Activated CD8-positive, alpha-beta T cell treated with anti-CD3 and anti-CD28 coated beads for 36 hours (primary cell): ENCODE measurements around the gene CD74. TPM values are rescaled to one million over a fixed set of nuclear protein-coding genes. Genes with fewer than 3 reads are reported as not detected.

Experiments
- ATAC-seq: fragments of 200-7000 bp; cut with Tn5 transposase; one replicate; pipeline ENCODE4 v1.10.0; 2021; ENCODE audit warnings: mild to moderate bottlenecking, moderate library complexity
- CTCF ChIA-PET: fragments of 350-600 bp; sonication (Branson Sonifier 250); formaldehyde crosslinking; loops from one replicate; lab custom pipeline; 2021; ENCODE audit warnings: antibody characterized with exemption; lab: Charles Lee
- POLR2A ChIA-PET: fragments of 350-600 bp; sonication (Branson Sonifier 250); formaldehyde crosslinking; loops from one replicate; lab custom pipeline; 2021; ENCODE audit warnings: antibody characterized with exemption; lab: Charles Lee
- DNase-seq: peaks from one replicate; pipeline ENCODE4 v3.0.0-alpha.2; 2020
- H3K27ac Mint-ChIP-seq: one replicate; pipeline ENCODE4 v1.8.0; 2021; ENCODE audit warnings: mild to moderate bottlenecking, mixed read lengths
- H3K27me3 Mint-ChIP-seq: one replicate; pipeline ENCODE4 v1.8.0; 2021; ENCODE audit warnings: mixed read lengths
- H3K36me3 Mint-ChIP-seq: one replicate; pipeline ENCODE4 v1.8.0; 2021; ENCODE audit warnings: low read depth, mixed read lengths
- H3K4me1 Mint-ChIP-seq: one replicate; pipeline ENCODE4 v1.8.0; 2021; ENCODE audit warnings: low read depth, mixed read lengths
- H3K4me3 Mint-ChIP-seq: one replicate; pipeline ENCODE4 v1.8.0; 2021; ENCODE audit warnings: mild to moderate bottlenecking, moderate library complexity, mixed read lengths
- H3K9me3 Mint-ChIP-seq: one replicate; pipeline ENCODE4 v1.8.0; 2021; ENCODE audit warnings: mixed read lengths
- CTCF ChIP-seq: fragments of 200-600 bp; IDR thresholded peaks from one replicate; pipeline ENCODE4 v1.8.0; 2022; ENCODE audit warnings: antibody characterized with exemption, mild to moderate bottlenecking
- intact Hi-C: fragments of 100-400 bp; cut with micrococcal nuclease; formaldehyde crosslinking; loops from one replicate; pipeline ENCODE4 v1.10.0; 2022
- total RNA-seq, 2 experiments: library from RNA; stranded (reverse); gene quantifications; one replicate each; pipeline ENCODE4 v1.2.3, GENCODE V29; 2021

CD74 gene
- total RNA-seq, 2 experiments from 2014 or later = 277 to 282 TPM

GRCh38 chr5:150364004-150364403 lies 48.7 kb downstream of the CD74 start:
- no peaks in the 10 kb centered on the region for H3K27me3 Mint-ChIP-seq
- H3K4me3 Mint-ChIP-seq = no peak overlapping the region
- peaks cover 50% of the 10 kb centered on the region for H3K36me3 Mint-ChIP-seq
- H3K27ac Mint-ChIP-seq = no peak overlapping the region
- no peak for TF ChIP-seq CTCF
- H3K4me1 Mint-ChIP-seq = peaks cover 34% of the 10 kb centered on the region
- DNase-seq (no peak), ATAC-seq (no peak)
- CTCF ChIA-PET = interaction anchor here (1.1 to 3.6 kb wide), 2 partner anchors 16 to 34 kb away, joined by 4 to 12 read pairs; no protein-coding TSS in a partner anchor
- POLR2A ChIA-PET = interaction anchor here (0.6 to 2.0 kb wide), 6 partner anchors 9 to 132 kb away, joined by 3 to 7 read pairs (median 4); partner anchors contain the start of gene CD74
- no peaks in the 10 kb centered on the region for H3K9me3 Mint-ChIP-seq
- intact Hi-C loops = no loop called here

- H3K4me1 Mint-ChIP-seq = peaks cover 35% of the 10 kb centered on the region
- intact Hi-C loops = no loop called here
- POLR2A ChIA-PET = interaction anchor here (1.2 to 2.0 kb wide), 4 partner anchors 10 to 49 kb away, joined by 3 to 7 read pairs (median 6); partner anchors contain the start of gene CD74
- peaks cover 55% of the 10 kb centered on the region for H3K36me3 Mint-ChIP-seq
- ATAC-seq (no peak), DNase-seq (no peak)
- no peak for TF ChIP-seq CTCF
- H3K27me3 Mint-ChIP-seq = no peaks in the 10 kb centered on the region
- H3K9me3 Mint-ChIP-seq = no peaks in the 10 kb centered on the region
- H3K4me3 Mint-ChIP-seq = no peak overlapping the region
- peak overlapping the region; percentile 31 for H3K27ac Mint-ChIP-seq
- CTCF ChIA-PET = interaction anchor here (0.7 to 3.6 kb wide), 5 partner anchors 12 to 73 kb away, joined by 3 to 12 read pairs (median 3); no protein-coding TSS in a partner anchor
Measured at GRCh38 chr5:150363185-150363584, 49.5 kb downstream of the CD74 start.

GRCh38 chr5:150361301-150361700 lies 51.4 kb downstream of the CD74 start:
- H3K4me1 Mint-ChIP-seq = peaks cover 40% of the 10 kb centered on the region
- H3K9me3 Mint-ChIP-seq = no peaks in the 10 kb centered on the region
- TF ChIP-seq CTCF = no peak
- H3K36me3 Mint-ChIP-seq = peaks cover 50% of the 10 kb centered on the region
- no peaks in the 10 kb centered on the region for H3K27me3 Mint-ChIP-seq
- intact Hi-C loops = no loop called here
- H3K4me3 Mint-ChIP-seq = no peak overlapping the region
- CTCF ChIA-PET = interaction anchor here (1.4 to 3.6 kb wide), 2 partner anchors 10 to 37 kb away, joined by 6 to 12 read pairs; no protein-coding TSS in a partner anchor
- no peak for ATAC-seq
- no peak overlapping the region for H3K27ac Mint-ChIP-seq
- DNase-seq = no peak
- POLR2A ChIA-PET = interaction anchor here (0.9 to 1.8 kb wide), 6 partner anchors 10 to 85 kb away, joined by 3 to 5 read pairs (median 4); no protein-coding TSS in a partner anchor

GRCh38 chr5:150358261-150359095 lies 54.2 kb downstream of the CD74 start:
- H3K27ac Mint-ChIP-seq = peak overlapping the region; percentile 91
- H3K4me1 Mint-ChIP-seq = peaks cover 40% of the 10 kb centered on the region
- no peaks in the 10 kb centered on the region for H3K27me3 Mint-ChIP-seq
- ChIA-PET CTCF (interaction anchor here (2.2 kb wide), 1 partner anchor 78 kb away, joined by 6 read pairs; no protein-coding TSS in a partner anchor), POLR2A (interaction anchor here (0.7 to 2.7 kb wide), 11 partner anchors 11 to 88 kb away, joined by 3 to 9 read pairs (median 3); partner anchors contain the start of gene CD74)
- intact Hi-C loops = no loop called here
- no peak for TF ChIP-seq CTCF
- peak overlapping the region; percentile 87 for H3K4me3 Mint-ChIP-seq
- ATAC-seq = no peak
- H3K36me3 Mint-ChIP-seq = peaks cover 40% of the 10 kb centered on the region
- no peak for DNase-seq
- no peaks in the 10 kb centered on the region for H3K9me3 Mint-ChIP-seq
